Measurements from ENCODE around the gene MAP3K21.

The MAP3K21 gene

GRCh38 chr1:233327651-233328141 is at the start of gene MAP3K21:
Gene MAP3K21 (plus strand): TSS chr1:233327724. CDS start chr1:233328029, 305 bp downstream.
- FAIRE-seq (no peak), DNase-seq (ENCODE audit: low spot score) (no peak)

GRCh38 chr1:233278631-233279030 is 48.9 kb upstream of the MAP3K21 start:
- DNase-seq (ENCODE audit: low spot score) = no peak

GRCh38 chr1:233279971-233280370 is 47.6 kb upstream of the MAP3K21 start:
- FAIRE-seq = no peak
- DNase-seq (ENCODE audit: low spot score) = no peak

More at GRCh38 chr1:233278631-233279030, 48.9 kb upstream of the MAP3K21 start:
- no peak for FAIRE-seq

GRCh38 chr1:233281711-233282581 is 45.6 kb upstream of the MAP3K21 start:
- DNase-seq (ENCODE audit: low spot score) (no peak), FAIRE-seq (peak; percentile 77)

DNA sequence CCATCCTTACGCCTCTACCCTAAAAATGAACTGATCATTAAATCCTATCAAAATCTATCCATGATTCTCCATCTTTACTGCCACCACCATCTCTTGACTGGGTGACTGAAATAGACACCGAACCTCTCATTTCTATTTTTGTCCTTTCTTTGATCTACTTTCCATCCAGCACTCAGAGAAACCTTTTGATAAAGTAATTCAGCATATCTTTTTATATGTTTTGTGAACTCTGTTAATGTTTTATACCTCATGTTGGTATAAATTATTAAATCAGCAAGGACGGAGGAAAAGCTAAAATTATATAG is 45.0 kb upstream of the MAP3K21 start:
- DNase-seq (ENCODE audit: low spot score) (no peak), FAIRE-seq (no peak)

DNA sequence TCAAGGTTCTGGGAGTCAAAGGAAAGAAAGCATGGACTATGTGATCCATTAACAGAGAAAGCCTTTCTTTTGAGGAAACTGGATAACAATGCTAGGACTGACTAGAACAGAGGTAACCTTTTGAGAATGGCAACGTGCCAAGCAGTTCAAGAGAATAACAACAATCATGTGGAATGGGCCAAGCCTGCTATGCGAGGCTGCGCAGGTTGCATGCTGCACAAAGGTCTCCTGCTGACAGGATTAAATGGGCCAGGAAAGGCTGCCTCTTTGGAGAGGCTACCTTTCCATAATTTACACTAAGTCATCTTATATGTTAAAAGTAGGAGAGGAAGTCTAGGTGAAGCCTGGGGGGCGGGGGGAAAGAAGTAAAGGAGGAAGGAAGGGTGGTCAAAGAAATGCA is 37.8 kb upstream of the MAP3K21 start:
- FAIRE-seq = no peak
- no peak for DNase-seq (ENCODE audit: low spot score)

DNA sequence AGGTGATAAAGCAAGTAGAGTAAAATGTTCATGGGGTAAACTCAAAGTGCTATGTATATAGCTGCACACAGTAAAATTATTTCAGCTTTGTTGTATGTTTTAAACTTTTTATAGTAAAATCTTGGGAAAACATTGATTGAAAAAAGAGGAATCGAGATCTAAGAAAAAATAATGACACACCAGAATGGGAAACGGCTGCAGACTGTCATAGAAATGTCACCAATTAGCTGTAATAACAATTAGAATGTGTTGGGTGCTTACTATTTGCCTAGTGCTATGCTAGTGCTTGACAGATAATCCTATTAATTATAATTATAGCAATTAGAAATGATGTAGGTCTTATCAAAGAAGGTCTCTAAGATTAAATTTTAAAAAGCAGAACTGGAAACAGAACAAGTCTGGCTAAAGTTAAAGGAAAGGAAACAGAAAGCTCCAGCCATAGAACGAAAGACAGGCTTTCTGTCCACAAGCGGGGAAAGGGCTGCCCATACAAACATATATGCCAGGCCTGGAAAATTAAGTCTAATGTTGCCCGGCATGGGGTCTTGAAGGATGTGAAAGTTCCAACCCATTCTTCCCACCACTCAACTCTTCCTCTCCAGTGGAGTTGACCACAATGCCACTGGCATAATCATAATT is 37.0 kb upstream of the MAP3K21 start:
- no peak for DNase-seq (ENCODE audit: low spot score)
- FAIRE-seq = no peak

DNA sequence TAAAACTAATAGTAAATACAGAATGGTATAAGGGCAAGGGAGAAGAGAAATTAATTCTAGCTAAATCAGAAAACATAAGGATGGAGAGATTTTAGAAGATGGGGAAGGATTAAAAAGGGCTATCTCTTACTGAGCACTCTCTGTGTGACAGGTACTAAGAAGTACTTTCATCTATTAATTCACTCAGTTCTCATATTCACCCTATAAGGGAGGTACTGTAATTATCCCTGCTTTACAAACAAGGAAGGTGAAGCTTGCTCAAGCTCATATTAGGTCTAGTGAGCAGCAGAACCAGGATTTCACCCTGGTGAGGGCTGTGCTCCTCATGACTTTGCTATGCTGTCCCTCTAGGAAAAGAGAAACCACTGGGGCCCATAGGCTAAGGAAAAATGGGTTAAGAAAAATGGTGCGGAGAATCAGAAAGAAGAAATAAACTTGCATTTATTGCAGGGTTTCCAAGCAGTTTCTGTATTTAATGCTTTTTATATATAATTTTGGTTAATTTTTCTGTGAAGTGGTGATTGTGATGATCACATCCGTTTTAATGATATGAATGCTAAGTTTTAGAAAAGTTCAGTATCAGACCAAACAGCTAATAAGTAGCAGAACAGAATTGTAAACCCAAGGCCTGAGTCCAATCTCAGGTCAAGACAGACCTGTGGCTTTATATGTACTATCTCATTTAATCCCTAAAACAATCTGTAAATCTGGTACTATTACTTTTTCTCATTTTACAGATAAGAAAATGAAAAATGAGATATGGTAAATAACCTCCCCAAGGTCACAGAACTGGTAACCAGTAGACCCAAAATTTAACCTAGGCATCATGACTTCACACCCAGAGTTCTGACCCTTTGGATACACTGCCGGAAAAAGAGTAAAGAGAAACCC is 33.7 kb upstream of the MAP3K21 start:
- DNase-seq (ENCODE audit: low spot score) (no peak), FAIRE-seq (no peak)

- FAIRE-seq (peak; percentile 81), DNase-seq (ENCODE audit: low spot score) (peak; percentile 58)
Measured at GRCh38 chr1:233294913-233295236, 32.6 kb upstream of the MAP3K21 start.

DNA sequence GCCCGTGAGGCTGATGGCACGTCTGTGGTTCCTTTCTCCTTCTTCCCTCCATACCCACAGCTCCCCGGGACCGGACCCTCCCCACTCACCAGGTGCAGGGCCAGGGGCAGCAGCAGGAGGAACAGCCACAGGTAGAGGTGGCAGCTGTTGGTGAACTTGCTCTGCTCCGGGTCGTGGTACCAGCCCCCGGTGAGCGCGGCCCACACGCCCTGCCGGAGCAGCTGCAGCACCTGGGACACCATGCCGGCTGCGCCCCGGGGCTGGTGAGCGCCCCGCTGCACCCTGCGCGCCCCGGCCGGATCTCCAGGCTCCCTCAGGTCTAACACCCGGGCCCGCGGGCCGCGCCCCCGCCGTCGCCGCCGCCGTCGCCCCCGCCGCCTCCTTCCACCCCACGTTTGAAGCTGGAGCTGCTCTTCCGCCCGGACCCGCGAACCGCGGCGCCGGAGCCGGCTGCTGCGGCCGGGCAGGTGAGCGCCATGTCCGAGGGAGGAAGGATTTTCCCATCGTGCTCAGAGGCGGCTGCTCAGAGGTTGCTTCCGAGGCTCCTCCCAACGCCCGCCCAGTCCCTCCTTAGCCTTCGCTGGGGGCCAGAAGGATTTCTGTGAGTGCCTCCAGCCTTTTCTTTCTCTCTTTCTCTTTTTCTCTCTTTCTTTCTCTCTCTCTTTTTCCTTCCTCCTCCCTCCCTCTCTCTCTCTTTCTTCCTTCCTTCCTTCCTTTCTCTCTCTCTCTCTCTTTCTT is 32.1 kb upstream of the MAP3K21 start, which contains the start of gene PCNX2:
PCNX2 (minus strand) TSS at position 489 of the 738 bp plus-strand sequence; CDS start at position 242, 247 bp downstream.
- peak; percentile 49 for DNase-seq (ENCODE audit: low spot score)
- no peak for FAIRE-seq

- DNase-seq (ENCODE audit: low spot score) = no peak
- no peak for FAIRE-seq
Measured at GRCh38 chr1:233295975-233296322, 31.6 kb upstream of the MAP3K21 start.

- FAIRE-seq (no peak), DNase-seq (ENCODE audit: low spot score) (no peak)
Measured at GRCh38 chr1:233299450-233299849, 28.1 kb upstream of the MAP3K21 start.

DNA sequence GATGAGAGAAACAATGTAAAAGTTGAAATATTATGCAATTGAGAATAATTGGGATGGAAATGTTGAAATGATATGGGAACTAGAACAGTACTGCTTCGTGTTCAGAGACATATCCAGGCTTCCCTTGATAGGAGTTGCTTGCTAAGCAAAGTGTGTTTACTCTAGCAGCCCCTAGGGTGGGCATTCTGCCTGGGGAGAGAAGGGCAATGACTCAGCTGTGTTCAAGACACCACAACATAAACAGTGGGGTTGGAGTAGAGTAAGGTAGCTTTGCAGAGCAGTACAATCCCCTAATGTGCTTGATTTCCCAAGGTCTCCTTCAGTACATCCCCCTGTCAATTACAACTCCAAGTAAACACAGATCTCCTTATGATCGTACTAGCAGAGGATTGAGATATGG is 27.2 kb upstream of the MAP3K21 start:
- FAIRE-seq (no peak), DNase-seq (ENCODE audit: low spot score) (no peak)

DNA sequence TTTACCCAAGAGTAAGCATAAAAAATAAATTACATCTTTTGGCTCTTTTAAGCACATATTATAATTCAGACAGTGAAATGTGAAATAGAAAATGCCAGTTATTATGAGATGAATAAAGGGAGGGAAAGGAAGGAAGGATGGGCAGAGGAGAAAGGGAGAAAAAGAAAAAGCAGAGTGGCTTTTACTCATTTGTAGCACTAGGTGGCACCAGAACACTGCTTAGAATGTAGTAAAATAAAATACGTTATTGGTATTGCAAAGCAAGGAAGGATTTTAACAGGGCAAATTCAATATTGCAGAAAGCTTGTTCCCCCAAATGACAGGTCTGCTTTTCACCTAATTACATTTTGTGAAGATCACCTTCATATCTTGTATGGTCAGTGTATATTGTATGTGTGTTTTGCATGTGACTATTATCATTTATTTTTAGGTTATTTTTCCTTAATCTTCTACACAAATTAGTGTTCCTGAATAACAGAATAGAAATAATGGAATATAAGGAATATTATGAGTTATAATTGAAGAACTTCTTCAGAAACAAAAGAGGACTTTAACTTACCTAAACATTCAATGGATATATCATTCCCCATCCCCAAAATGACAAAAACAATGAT is 22.9 kb upstream of the MAP3K21 start:
- FAIRE-seq = peak; percentile 85

DNA sequence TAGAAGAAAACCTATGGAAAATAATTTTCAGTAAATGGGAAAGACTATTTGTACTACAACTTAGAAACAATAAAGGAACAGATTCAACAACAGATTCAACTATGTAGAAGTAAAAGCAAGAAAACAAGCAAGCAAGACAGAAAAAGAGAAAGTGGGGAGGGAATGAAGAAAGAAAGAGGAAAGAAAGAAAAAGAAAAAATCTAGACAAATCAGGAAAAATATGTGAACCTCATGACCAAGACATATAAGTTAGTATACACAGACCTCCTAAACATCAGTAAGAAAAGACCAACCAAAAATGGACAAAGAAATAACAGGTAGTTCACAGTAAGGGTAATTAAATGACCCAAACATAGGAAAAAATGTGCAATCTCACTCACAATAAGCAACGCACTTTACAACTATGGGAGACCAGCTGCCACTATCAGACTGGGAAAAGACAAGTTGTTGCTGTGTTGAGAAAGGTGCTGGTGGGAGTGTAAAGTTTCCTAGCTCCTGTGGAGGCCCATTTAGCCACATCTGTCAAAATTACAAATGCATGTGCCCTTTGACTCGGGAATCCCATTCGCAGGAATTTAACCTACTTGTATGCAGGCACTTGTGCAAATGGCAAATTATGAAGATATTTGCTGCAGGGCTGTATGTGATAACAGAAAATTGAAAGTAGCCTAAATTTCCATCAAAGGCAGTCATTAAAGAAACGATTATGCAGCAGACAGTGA is 13.9 kb upstream of the MAP3K21 start:
- no peak for DNase-seq (ENCODE audit: low spot score)
- FAIRE-seq = no peak

More for the DNA sequence above, 22.9 kb upstream of the MAP3K21 start:
- peak; percentile 52 for DNase-seq (ENCODE audit: low spot score)

GRCh38 chr1:233315718-233316301 is 11.7 kb upstream of the MAP3K21 start:
- FAIRE-seq (no peak), DNase-seq (ENCODE audit: low spot score) (no peak)

GRCh38 chr1:233316473-233316872 is 11.1 kb upstream of the MAP3K21 start:
- no peak for DNase-seq (ENCODE audit: low spot score)
- FAIRE-seq = no peak

- FAIRE-seq (no peak), DNase-seq (ENCODE audit: low spot score) (no peak)
Measured at GRCh38 chr1:233319272-233319671, 8.3 kb upstream of the MAP3K21 start.

DNA sequence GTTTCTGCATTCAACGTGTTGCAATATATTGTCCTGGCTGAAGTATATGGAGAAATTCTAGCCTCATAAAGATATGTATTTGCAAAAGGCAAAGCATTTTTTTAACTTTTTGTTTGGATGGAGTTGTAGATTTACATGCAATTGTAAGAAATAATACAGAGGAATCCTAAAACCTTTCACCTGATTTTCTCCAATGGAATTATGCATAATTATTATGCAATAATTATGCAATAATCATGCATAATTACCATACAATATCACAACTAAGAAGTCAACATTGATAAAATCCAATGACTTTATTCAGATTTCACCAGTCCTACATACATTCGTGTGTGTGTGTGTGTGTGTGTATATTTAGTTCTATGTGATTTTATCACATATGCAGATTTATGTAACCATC is 7.5 kb upstream of the MAP3K21 start:
- no peak for DNase-seq (ENCODE audit: low spot score)

GRCh38 chr1:233323718-233324117 is 3.8 kb upstream of the MAP3K21 start:
- FAIRE-seq (no peak), DNase-seq (ENCODE audit: low spot score) (no peak)

More for the DNA sequence above, 7.5 kb upstream of the MAP3K21 start:
- FAIRE-seq = no peak
